Heart right ventricle (tissue), 16 donors: ENCODE data around the gene VPS13A. TPM values are rescaled to one million over a fixed set of nuclear protein-coding genes. Genes with fewer than 3 reads are reported as not detected.

ENCODE experiments used
- ATAC-seq, 8 donors: fragments of 200-7000 bp; cut with Tn5 transposase; one replicate each; pipeline ENCODE4 v1.9.1; 2020; ENCODE audit warnings: mild to moderate bottlenecking in 8 of 8, moderate library complexity in 8 of 8, moderate number of reproducible peaks in 1 of 8
- DNase-seq, 2 donors: peaks; one replicate each; pipeline ENCODE4 v3.0.0-alpha.2; 2020
- H3K27ac ChIP-seq, 10 donors: fragments of 200-600 bp; sonication (generic) in 2 of 10; one replicate each; pipeline versions ENCODE4 v1.5.0 to v1.8.0; 2020 to 2022; ENCODE audit warnings: mild to moderate bottlenecking in 3 of 10
- H3K27me3 ChIP-seq, 7 donors: fragments of 200-600 bp; one replicate each; pipeline ENCODE4 v1.8.0; 2021 to 2022; ENCODE audit warnings: mild to moderate bottlenecking in 2 of 7
- H3K36me3 ChIP-seq, 9 donors: fragments of 200-600 bp; sonication (generic) in 1 of 9; one replicate each; pipeline versions ENCODE4 v1.5.0 to v1.8.0; 2020 to 2022; ENCODE audit warnings: mild to moderate bottlenecking in 2 of 9
- H3K4me1 ChIP-seq, 9 donors: fragments of 200-600 bp; sonication (generic) in 1 of 9; one replicate each; pipeline versions ENCODE4 v1.5.0 to v1.8.0; 2020 to 2022; ENCODE audit warnings: mild to moderate bottlenecking in 4 of 9
- H3K4me3 ChIP-seq, 10 donors: fragments of 200-600 bp; sonication (generic) in 2 of 10; one replicate each; pipeline versions ENCODE4 v1.5.0 to v1.8.0; 2020 to 2022; ENCODE audit warnings: mild to moderate bottlenecking in 7 of 10, moderate library complexity in 2 of 10
- H3K9me3 ChIP-seq, 11 donors: fragments of 200-600 bp in 10 of 11; sonication (generic) in 2 of 11; one replicate each; pipeline versions ENCODE4 v1.5.0 to v1.8.0; 2013 to 2022; ENCODE audit warnings: mild to moderate bottlenecking in 2 of 11, control low read depth in 1 of 11, moderate library complexity in 1 of 11
- CTCF ChIP-seq, 9 donors: fragments of 200-600 bp; sonication (generic) in 2 of 9; IDR thresholded peaks; one replicate each; pipeline versions ENCODE4 v1.5.0 to v1.8.0; 2021 to 2022; ENCODE audit warnings: antibody characterized with exemption in 9 of 9, mild to moderate bottlenecking in 5 of 9, moderate library complexity in 1 of 9
- WGBS, 2 donors: extraction: QIAGEN DNeasy Blood & Tissue Kit; methylation state at CpG; one replicate each; pipeline ENCODE4 v1.1.7; 2013; ENCODE audit warnings: inconsistent platforms in 1 of 2; 5-methylcytosine and 5-hydroxymethylcytosine counted together
- intact Hi-C, 10 donors: fragments of 100-400 bp; cut with DNase I; formaldehyde crosslinking; loops; one replicate each; pipeline versions ENCODE4 v1.11.1 to v1.14.2; 2022
- polyA plus RNA-seq, 2 donors: library from polyadenylated mRNA; stranded (reverse); fragments of 200-250 nt; gene quantifications; one replicate each; pipeline ENCODE4 v1.2.3, GENCODE V29; 2013
- total RNA-seq, 10 donors: library from RNA; stranded (reverse); fragmentation: NEBNext Ultra II Directional in 3 of 10; extraction: Animal tissue kit (Norgen Biotek cat#: 25700) in 3 of 10; gene quantifications; one replicate each; pipeline versions ENCODE4 v1.2.1 to v1.2.4, GENCODE V29; 2021 to 2023
- donor health status: Arrhythmogenic right ventricular cardiomyopathy.
- donor health status: ischemic (EF 13 %, LVEDD 7.1; RV severe dilation, severe dysfunction).
- donor health status: healthy with polysubstance abuse.
- donor health status: DM: no; HTN: yes; CAD: no.
- donor health status: DM: no; HTN: no; CAD: no.
- donor health status: ischemic (EF 25% LVEDD 6.9; RV normal size, moderate dysfunction).
- donor health status: ischemic (EF 25% LVEDD 5.7; RV mildly dilated, moderate dysfunction).
- donor health status: healthy.
- donor health status: DM: yes; HTN: yes; CAD: no.
- donor health status: Ischemic cardiomyopathy.
- donor health status: ischemic (EF 35%, LVEDD 5.7; RV mildly dilated, moderate dysfunction).
- donor health status: nonischemic (EF 11% LVEDD 7.7; RV severe dilation, severe dysfunction).
- donor health status: DM: yes; HTN: yes; CAD: no.
- donor health status: PGD.
- donor health status: ischemic (EF 29% LVEDD 5.4; RV normal size, mild dysfunction).
- donor health status: nonischemic (EF 23%, LVEDD 6.1; RV moderate dilation, normal function).

The VPS13A gene
- total and polyA plus RNA-seq, 12 donors: 6.8 to 53.2 (median 33.6) TPM

- H3K4me3 ChIP-seq: no peak overlapping the region
- H3K9me3 ChIP-seq: peaks cover 0 to 3% (median 0%) of the 10 kb centered on the region in 11 donors
- no peaks in the 10 kb centered on the region for H3K36me3 ChIP-seq
- TF ChIP-seq CTCF (IDR thresholded peaks at IDR 0.05): no peak
- WGBS, 2 donors: 45 to 62% methylated on average over 4 of the region's 4 CpGs
- intact Hi-C loops: loop anchor here in 1 of 10 donors (10.0 kb wide), 1 partner anchor 62 kb away; no protein-coding TSS in a partner anchor
- peaks cover 0 to 12% (median 0%) of the 10 kb centered on the region in 9 donors for H3K4me1 ChIP-seq
- no peak overlapping the region for H3K27ac ChIP-seq
- DNase-seq (no peak), ATAC-seq (no peak)
- H3K27me3 ChIP-seq: no peaks in the 10 kb centered on the region
Observed at GRCh38 chr9:77162366-77162765, 15.0 kb upstream of the VPS13A start.

- no peak for TF ChIP-seq CTCF (IDR thresholded peaks at IDR 0.05)
- H3K27ac ChIP-seq: no peak overlapping the region
Observed at GRCh38 chr9:77163884-77164283, 13.4 kb upstream of the VPS13A start.

GRCh38 chr9:77166193-77166592 is 11.1 kb upstream of the VPS13A start:
- Histone ChIP-seq H3K4me3 (no peak overlapping the region), H3K4me1 (peaks cover 0 to 12% (median 3%) of the 10 kb centered on the region in 9 donors), H3K9me3 (peaks cover 0 to 3% (median 0%) of the 10 kb centered on the region in 11 donors), H3K27ac (no peak overlapping the region), H3K27me3 (no peaks in the 10 kb centered on the region), H3K36me3 (no peaks in the 10 kb centered on the region)
- TF ChIP-seq CTCF (IDR thresholded peaks at IDR 0.05): no peak
- ATAC-seq (no peak), DNase-seq (no peak)
- WGBS, 2 donors: 77 to 86% methylated on average over 4 of the region's 4 CpGs
- intact Hi-C loops: loop anchor here in 2 of 10 donors (5.0 to 10.0 kb wide), 2 partner anchors 51 to 59 kb away; no protein-coding TSS in a partner anchor

More at GRCh38 chr9:77163884-77164283, 13.4 kb upstream of the VPS13A start:
- Histone ChIP-seq H3K9me3 (peaks cover 0 to 3% (median 0%) of the 10 kb centered on the region in 11 donors), H3K36me3 (no peaks in the 10 kb centered on the region), H3K4me3 (no peak overlapping the region), H3K27me3 (no peaks in the 10 kb centered on the region), H3K4me1 (peaks cover 0 to 8% (median 0%) of the 10 kb centered on the region in 9 donors)
- DNase-seq (no peak), ATAC-seq (peak in 1 of 8 donors; percentile 16)
- 39 to 54% methylated on average over 4 of the region's 4 CpGs for WGBS, 2 donors
- intact Hi-C loops: loop anchor here in 1 of 10 donors (10.0 kb wide), 1 partner anchor 61 kb away; no protein-coding TSS in a partner anchor

DNA sequence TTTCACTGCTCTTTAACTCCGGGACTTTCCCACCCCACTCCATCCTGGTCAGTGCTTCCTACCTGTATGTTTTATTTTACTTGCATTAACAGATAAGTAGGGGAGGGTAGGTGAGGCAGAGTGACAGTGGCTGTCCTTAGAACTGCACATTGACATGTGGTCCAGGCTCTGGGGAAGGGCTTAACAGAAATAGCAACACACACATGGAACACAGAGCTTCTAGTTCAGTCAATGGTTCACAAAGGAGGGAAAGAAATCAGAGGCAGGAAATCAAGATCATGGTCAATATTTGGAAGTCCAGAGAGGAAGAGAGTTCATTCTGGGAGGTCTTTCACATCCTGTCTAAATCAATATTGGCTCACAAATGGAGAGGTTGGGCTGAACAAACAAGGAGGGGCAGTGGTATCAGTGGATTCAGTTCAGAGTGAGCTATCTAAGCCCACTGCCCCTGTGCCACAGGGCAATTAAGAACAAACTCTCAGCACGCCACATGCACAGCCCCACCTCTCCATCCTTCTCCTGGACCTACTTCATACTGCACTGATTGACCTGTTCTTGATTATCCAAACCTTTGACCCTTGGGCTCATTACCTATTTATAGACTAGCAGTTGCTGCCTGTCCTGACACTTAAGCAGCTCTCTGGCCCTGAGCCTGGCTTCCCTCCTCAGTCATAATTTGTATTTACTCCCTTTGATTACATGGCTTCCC is 6.2 kb upstream of the VPS13A start:
- ATAC-seq: peak; percentile 46 to 95 (median 88)
- H3K4me3 ChIP-seq: no peak overlapping the region
- intact Hi-C loops: no loop called here
- peak overlapping the region in 6 of 10 donors; percentile 6 to 77 (median 60) for H3K27ac ChIP-seq
- peak; percentile 11 to 26 for DNase-seq
- peaks cover 0 to 17% (median 5%) of the 10 kb centered on the region in 9 donors for H3K4me1 ChIP-seq
- no peak for TF ChIP-seq CTCF (IDR thresholded peaks at IDR 0.05)
- no peaks in the 10 kb centered on the region for H3K27me3 ChIP-seq
- H3K9me3 ChIP-seq: no peaks in the 10 kb centered on the region
- WGBS, 2 donors: 76% methylated on average over 2 of the region's 2 CpGs
- H3K36me3 ChIP-seq: no peaks in the 10 kb centered on the region
